DLD1 (cell line): ENCODE results near the gene EEF2.

Experiments used
- in situ Hi-C: cut with HindIII; loops from 2 replicates; pipeline ENCODE4 v1.10.0; 2017; ENCODE audit warnings: low sequenced_read_pairs

Gene EEF2

DNA sequence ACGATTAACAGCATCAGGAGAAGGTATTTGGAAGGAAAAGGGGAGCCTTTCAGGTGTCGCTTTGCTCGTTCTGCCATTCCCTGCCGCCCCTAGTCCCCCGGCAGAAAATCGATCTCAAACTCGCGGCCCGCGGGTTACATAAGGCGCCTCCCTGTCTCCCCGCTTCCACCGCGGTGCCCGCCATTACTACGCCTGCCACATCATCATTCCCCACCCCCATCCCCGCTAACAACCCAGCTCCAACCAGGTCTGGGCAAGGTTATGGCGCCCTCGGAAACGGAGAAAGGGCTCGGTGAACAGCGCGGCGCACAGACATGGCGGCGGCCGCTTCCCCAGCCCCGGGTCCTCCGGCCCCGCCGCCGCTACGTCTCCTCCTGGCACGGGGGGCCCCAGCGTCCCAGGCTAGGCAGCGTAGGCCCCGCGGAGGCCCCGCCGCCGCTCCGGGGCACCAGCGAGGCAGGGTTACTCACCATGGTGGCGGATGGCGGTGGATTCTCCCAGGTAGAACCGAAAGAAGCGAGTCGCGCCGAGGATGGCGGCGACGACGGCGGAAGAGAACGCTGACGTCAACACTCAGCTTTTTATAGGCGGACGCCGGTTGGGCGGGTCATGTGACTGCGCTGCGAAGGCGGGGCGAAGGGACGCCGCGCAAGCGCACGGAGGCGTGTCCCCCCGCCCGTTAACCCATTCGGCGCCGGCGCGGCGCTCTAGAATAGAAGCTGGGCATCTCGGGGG lies at the start of gene EEF2:
Gene EEF2, minus strand, starts transcription at position 556 of the 735 bp plus-strand sequence. Its CDS starts 83 bp downstream, at position 473.
- in situ Hi-C loops: loop anchor here (25.0 kb wide), 1 partner anchor 227 kb away; no protein-coding TSS in a partner anchor

DNA sequence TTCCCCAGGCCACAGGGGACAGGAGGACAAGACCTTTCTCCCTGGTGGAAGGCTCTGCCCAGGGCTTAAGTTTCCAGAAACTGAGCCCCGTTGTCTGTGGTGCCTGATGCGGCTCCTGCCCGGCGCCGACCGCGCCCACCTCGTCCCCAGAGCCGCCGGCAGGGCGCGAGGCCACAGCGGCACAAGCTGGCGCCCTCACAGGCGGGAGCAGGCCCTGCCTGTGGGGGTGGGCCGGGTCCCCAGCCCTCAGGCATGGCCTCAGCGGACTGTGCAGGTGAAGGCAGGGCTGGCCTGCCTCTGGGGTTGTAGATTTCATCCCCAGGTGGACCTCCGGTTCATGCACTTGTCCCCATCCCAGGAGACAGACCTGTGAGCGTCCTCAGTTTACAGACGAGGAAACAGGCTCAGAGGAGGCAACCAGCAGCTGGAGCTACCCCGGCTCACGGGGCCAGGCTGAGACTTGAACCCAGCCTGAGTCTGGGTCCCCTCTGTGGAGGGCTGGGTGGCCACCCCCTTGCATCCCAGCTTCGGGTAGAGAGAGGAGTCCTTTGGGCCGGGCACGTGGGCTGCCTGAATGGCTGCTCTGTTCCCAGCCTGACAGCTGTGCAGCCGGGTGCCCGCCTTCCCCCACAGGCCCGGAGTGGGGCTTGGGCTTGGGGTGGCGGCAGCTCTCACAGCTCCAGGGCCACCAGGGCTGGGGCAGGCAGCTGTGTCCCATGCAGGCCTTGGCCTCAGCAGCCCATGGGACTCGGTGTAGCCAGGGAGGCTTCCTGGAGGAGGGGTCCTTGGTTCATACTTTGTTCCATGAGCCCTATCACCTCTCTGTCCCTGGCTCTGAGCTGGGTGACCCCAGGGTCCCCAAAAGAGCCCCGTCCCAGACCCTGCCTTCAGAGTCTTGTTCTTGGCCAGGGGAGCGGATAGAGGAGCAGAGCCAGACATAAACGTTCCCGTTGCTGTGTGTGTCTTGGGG lies 49.1 kb upstream of the EEF2 start:
- in situ Hi-C loops: no loop called here

DNA sequence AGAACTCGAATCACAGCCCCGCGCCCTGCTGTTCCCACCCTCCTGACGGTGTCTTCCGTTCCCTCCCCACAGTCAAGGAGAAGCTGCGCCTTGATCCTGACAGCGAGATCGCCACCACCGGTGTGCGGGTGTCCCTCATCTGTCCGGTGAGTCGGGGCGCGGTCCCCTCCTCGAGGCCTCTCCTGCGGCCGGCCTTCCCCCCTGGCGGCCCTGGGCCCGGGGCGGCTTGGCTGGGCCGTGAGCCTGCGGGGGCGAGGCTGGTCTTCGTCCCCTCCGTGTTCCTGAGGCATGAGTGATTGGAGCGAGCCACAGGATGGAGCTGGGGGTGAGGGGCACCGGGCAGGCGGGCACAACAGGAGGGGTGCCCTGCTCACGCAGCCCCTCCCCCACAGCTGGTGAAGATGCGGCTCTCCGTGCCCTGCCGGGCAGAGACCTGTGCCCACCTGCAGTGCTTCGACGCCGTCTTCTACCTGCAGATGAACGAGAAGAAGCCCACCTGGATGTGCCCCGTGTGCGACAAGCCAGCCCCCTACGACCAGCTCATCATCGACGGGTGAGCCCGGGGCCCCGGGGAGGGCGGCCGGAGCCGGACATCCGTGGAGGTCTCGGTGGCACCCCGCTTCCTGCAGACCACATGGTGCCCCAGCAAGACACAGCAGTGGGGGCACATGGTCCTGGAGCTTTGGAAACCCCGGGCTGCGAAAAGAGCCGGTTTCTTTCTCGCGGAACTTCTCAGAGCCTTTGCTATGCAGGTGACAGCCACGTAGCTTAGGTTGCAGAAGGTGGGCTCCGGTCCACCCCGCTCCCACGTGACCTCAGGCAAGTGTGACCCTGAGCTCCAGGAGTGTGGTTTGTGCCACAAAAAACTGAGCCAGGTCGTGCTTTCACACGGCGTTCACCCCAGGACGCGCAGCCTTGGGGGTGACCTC lies 48.0 kb upstream of the EEF2 start:
- in situ Hi-C loops: no loop called here

DNA sequence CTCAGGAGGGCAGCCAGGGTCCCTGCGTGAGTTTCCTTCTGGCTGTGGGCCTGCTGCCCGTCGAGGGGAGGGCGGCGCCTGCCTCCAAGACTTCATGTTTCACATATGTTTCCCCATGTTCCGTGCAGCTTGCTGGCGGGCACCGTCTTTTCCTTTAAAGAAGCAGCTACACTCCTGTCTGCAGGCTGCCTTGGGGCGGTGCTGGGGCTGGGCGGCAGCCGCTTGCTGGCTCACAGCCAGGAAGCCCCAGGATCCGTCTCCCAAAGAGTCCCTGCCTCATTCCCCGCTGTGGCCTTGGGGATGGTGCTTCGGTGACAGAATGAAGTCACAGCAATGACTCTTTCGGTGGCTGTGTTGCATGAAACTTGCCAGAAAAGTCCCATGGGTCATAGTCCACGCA lies 47.2 kb upstream of the EEF2 start:
- in situ Hi-C loops: no loop called here

DNA sequence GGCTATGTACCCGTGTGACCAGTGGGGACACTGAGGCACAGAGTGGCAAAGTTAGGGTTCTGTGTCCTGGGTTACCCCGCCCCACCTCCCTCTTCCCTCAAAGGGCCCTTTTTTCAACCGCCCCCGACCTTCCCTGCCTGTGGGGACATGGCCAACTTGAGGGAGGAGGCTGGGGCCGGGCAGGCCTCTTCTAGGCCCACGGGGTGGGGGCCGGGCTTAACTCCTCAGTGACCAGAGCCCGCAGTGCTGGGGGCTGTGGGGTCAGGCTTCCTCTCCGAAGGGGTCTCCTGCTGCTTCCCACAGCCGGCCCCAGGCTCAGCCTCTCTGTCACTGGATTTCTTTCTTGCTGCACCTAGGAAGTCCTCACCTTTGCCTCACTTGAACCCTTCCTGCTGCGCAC lies 46.2 kb upstream of the EEF2 start:
- in situ Hi-C loops: no loop called here

DNA sequence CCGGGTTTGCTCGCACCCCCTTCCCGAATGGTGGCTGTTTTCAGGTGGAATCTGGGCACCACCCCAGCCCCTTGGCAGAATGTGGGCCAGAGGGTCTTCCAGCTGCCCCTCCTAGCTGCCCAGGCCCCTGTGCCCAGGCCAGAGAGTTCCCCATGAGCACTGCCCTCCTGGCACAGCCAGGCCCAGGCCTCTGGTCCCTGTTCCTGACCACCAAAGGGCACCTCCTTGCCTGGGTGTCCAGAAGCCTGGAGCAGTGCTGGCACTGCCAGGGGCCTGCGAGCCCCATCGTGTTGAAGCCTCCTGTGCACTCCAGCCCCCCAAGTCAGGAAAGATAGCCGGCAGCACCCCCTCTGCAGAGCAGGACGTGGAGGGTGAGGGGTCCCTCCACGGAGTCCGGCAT lies 45.7 kb upstream of the EEF2 start:
- in situ Hi-C loops: no loop called here

DNA sequence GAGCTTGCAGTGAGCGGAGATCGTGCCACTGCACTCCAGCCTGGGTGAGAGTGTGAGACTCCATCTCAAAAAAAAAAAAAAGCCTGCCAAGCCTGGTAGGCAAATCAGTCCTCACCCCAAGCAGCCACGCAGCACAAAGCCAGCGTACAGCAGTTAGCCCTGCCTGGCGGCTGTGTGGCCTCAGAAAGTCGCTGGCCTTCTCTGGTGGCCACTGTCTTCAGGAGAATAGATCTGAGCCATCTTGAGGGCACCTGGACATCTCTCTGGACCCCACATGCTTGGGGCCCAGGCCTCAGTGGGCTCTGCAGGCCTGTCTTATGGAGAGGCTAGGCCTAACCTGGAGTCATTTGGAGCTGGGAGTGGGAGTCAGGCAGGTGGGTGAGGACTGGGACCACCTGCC lies 45.3 kb upstream of the EEF2 start:
- in situ Hi-C loops: no loop called here

DNA sequence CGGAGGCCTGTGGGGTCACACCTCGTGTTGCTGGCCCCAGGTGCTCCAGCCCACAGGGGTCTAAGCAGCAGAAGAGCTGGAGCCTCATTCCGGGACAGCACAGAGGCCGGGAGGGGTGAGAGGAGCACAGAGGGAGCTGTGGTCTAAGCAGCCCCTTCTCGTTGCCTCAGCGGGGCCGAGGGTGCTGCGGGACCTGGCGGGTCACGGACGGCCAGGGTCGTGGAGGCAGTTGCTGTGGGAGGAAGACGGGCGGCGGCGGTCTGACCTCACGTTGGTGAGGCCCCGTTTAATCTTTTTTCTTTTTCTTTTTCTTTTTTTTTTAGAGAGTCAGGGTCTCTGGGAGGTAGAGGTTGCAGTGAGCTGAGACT lies 44.0 kb upstream of the EEF2 start:
- in situ Hi-C loops: no loop called here

DNA sequence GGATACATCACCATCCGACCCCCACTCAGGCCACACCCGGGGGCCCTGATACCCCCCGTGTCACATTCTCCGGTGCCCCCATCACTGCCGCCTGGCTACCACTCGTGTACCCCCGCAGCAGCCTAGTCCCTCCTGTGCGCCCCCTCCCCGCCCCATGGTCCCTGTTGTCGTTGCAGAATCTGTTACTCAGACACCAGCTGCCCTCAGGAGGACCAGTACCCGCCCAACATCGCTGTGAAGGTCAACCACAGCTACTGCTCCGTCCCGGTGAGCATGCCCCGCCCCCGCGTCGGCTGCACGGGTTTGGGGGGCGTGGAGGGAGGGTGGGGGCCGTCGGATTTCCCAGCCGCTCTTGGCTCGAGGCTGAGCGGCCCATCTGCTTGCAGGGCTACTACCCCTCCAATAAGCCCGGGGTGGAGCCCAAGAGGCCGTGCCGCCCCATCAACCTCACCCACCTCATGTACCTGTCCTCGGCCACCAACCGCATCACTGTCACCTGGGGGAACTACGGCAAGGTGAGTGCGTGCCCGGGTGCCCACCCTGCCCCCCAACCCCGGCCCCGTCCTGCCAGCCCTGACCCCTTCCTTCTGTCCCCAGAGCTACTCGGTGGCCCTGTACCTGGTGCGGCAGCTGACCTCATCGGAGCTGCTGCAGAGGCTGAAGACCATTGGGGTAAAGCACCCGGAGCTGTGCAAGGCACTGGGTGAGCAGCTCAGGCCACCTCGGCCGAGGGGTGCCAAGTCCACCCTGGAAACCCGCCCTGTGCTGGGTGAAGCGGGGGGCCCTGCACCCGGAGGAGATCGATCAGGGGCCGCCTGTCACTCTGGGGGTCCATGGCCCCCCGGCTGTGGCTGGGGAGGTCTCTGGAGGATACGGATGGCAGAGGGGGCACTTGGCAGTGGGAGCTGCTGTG lies 43.3 kb upstream of the EEF2 start:
- in situ Hi-C loops: no loop called here

DNA sequence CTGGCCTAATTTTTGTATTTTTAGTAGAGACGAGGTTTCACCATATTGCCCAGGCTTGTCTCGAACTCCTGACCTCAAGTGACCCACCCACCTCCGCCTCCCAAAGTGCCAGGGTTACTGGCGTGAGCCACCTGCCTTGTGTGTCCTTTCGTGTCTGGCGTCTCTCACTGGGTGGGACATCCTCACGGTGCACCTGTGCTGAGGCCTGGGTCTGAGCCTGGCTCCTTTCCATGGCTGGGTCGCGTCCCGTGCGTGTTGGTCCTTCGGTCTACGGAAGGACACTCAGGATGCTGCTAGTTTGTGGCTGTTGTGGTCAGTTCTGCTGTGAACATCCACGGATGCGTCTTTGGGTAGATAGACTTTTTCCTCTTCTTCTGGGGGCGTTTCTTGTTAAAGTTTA lies 41.9 kb upstream of the EEF2 start:
- in situ Hi-C loops: no loop called here

DNA sequence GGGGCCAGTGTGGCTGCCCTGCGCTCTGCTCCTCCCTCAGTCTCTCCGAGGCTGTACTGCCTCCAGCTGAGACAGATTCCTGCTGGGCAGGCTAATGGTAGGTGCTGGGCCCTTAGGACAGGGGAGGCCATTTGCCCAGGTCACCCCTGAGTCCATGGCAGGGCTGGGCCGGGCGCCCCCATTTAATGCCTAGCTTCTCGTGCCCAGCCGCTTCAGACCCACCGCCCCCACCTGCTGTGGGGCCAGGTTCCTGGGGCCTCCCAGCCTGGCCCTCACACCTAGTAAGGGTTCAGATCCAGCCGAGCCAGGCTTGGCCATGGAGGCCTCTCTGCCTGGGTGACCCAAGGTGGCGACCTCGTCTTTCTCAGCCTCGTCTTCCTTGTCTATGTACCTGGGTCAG lies 40.1 kb upstream of the EEF2 start:
- in situ Hi-C loops: no loop called here

DNA sequence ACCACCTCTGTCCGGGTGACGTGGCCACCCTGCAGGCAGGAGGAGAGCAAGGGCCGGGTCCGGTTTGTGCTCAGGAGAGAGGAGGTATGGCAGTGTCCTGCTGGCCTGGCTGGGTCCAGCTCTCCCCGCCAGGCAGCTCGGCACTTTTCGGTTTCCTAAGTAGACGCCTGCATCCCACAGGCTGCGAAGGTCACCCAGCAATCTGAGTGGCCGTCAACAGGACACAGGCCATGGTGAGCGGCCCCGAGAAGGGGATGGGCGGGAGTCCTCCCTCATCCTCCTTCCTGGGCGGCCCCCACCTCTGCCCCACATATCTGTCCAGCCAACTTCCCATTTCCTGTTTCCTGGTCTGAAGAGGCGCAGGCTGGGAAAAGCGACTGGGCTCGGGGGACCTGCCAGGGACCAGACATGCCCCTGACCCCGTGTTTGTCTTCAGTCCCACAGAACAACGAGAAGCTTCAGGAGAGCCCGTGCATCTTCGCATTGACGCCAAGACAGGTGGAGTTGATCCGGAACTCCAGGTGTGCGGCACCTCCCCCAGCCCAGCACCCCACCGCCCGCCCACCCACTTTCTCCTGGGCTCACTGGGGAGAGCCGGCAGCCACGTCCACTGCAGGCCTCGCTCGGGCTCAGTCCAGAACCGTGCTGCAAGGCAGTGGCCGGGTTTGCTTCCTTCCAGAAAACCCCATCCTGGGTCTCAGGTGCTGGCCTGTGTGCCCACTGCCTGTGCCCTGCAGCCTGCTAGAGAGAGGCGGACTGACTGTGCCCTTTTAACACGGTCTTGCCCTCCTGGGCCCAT lies 38.5 kb upstream of the EEF2 start:
- in situ Hi-C loops: no loop called here

DNA sequence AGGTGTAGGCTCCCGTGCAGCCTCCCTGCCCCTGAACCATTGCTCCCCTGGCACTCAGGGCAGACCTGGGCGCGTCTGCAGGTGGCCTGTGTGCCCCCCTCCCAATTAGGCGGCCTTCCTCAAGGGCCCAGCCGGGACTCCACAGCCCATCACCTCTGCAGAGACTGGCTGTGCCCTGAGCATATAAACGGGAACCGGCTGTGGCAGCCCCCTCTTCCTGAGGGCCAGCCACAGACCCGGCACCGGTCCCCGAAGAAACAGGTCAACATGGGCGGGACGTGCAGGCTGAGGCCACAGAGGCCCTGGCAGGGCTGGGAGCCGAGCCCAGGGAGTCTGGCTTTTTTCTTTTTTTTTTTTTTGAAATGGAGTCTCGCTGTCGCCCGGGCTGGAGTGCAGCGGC lies 34.3 kb upstream of the EEF2 start:
- in situ Hi-C loops: no loop called here

DNA sequence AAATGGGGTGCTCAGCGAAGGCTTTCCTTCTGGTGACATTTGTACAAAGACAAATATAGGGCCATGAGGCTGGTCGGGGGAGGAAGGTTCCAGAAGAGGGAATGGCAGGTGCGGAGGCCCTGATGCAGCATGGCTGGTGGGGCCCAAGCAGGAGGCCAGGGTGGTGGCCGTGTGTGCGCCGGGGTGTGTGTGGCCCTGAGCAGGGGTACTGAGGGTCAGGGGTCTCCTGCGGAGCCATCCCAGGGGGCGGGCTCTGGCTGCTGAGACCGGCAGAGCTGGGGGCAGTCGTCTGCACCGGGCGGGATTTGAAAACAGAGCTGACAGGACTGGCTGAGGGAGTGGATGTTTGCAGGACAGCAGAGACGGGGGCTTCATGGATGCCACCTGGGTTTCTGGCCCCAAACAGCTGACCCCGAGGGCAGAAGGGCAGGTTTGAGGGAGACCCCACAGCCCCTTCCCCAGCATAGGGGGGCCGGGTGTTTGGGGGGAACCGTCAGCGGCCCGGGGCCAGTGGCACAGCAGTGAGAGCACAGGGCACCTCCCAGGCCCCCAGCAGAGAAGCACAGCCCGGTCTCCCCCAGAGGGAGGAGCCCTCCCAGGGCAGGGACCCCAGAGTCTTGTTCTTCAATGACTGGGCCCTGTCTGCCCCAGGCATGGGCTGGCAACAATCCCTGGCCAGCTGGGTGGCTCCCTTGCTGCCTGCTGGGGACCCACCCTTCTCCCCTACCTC lies 33.7 kb upstream of the EEF2 start:
- in situ Hi-C loops: no loop called here

DNA sequence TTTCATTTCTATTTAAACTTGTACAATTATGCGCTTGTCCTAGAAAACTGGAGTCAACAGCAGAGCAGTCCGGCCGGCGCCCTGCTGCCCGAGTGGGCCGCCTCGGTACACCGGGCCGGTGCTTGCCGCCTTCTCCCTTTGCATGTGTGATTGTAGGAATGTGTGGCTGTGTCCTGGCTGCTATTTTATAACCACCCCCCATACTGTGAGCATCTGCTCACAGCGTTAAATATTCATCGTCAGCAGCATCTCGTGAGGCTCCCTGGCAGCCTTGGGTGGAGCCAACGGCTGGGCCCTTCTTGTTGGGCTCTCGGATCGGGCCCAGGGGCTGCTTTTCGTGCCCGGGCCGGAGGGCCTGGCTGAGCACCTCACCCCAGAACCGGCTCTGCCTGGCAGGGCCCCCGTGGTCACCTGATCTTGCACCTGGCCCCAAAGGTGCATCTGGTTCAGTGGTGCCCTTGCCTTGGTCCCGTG lies 32.9 kb upstream of the EEF2 start:
- in situ Hi-C loops: no loop called here

DNA sequence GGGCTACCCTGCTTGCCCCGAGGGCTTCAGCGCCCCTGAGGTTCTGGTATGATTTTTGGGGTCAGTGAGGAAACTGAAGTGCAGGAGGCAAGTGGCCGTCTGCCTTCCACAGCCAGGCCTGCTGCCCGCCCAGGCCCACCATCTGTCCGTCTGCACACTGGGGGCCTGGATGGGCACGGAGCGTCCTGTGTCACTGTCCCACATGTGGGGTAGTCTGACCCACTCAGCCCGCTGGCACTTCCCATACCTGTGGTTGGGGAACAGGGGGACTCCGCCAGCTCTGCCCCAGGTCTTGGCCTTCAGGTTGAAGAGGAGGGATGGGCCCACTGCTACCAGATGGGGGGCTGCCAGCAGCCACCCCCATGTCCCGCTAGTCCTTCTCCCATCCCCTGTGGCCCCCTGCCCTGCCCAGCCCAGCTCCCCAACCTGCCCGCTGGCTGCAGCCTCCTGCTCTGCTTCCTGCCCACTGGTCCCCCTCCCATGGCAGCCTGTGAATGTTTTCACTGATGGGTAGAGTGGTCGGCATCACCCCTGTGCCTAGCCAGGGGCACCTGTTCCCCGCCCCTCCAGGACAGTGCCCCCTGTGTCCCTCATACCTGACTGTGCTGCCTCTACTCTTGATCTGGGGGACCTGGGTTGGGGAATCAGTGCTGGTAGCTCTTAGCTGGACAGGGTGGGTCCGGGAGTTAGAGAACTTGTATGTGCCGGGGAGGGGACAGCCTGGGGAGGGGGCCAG lies 31.8 kb upstream of the EEF2 start:
- in situ Hi-C loops: no loop called here

DNA sequence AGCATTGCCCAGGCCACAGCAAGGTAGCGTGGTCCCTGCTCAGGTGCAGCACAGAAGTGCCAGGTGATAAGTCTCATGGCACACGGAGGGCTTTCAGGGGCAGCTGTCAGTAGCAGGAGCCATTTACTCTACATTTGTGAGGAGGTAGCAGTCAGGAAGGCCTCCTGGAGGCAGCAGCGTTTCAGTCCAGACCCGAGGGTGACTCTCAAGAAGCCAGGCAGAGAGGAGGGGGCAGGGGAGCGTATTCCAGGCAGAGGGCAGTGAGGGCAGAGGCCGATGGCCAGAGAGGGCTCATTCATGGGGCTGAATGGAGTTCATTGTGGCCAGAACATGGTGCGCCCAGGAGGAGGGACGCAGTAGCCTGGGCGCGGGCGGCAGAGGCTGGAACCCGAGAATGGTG lies 31.2 kb upstream of the EEF2 start:
- in situ Hi-C loops: no loop called here
